Ureter (tissue), 1 donor: ENCODE data around the gene S100A13. TPM values are rescaled to one million over a fixed set of nuclear protein-coding genes. Genes with fewer than 3 reads are reported as not detected.
"Not testable (repeated sequence)": the region's sequence is repeated elsewhere in the genome, so short reads cannot be mapped to it uniquely, and the experiment has no call there.

Experiments
- DNase-seq: peaks from one replicate; pipeline ENCODE4 v3.0.0-alpha.2; 2020; ENCODE audit warnings: low spot score
- total RNA-seq: library from RNA; stranded (reverse); gene quantifications from one replicate; pipeline ENCODE4 v1.2.4, GENCODE V29; 2023
- donor health status: DM: yes; HTN: yes; CAD: no.

Gene S100A13
- total RNA-seq, 1 donor from 2014 or later = 71.6 TPM

DNA sequence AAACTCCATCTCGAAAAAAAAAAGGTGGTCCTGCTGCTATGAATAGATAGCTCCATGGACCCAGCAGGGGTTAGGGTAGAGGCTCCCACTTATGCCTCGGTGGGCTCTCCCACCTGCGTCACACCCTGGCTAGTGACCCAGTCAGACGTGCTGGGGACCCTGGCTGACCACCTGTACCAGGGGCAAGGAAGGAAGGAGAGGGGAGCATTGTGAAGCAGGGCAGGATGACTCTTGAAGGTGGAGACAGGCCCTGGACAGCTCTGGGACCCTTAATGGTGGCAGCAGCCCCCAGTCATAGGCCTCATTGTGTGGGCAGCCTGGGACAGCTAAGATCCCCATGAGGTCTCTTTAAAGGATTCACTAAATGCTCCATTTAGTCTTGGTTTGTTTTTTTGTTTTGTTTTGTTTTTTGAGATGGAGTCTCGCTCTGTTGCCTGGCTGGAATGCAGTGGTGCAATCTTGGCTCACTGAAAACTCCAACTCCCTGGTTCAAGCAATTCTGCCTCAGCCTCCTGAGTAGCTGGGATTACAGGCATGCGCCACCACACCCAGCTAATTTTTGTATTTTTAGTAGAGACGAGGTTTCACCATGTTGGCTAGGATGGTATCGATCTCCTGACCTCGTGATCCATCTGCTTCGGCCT lies 20.8 kb upstream of the S100A13 start:
- DNase-seq = no peak

GRCh38 chr1:153647346-153647714 lies 20.0 kb upstream of the S100A13 start:
- DNase-seq = no peak

GRCh38 chr1:153646672-153647345 lies 19.5 kb upstream of the S100A13 start:
- no peak for DNase-seq

DNA sequence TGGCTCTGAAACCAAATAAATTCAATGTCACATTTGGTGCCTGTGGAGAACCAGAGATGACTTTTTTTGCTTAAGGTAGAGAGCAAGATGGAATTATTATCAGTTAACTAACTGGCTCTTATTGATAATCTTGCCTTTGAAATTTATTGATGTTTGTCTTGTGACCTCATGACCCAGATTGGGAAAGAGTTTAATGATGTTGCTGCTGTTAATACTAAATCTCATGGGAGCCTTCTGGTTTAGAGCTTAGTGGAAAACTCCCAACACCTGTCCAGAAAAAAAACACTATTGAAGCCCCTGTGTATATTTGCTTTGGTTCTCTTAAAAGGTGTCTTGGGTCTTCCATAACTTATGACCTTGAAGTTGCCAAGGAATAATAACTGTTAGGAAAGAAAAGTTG lies 16.5 kb upstream of the S100A13 start:
- DNase-seq = no peak

GRCh38 chr1:153643100-153643499 lies 15.8 kb upstream of the S100A13 start:
- DNase-seq = no peak

DNA sequence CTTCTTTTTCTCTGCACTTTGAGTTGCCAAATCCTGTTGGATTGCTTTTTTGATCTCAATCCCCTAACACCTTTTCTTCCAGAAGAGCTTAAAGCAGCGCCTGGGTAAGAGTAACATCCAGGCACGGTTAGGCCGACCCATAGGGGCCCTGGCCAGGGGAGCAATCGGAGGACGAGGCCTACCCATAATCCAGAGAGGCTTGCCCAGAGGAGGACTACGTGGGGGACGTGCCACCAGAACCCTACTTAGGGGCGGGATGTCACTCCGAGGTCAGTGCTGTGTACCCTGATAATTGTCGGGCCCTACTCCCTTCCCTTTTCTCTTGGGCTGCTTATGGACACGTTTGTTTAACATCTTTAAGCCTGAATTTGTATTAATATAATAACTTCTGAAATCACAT lies 14.9 kb upstream of the S100A13 start:
- no peak for DNase-seq

DNA sequence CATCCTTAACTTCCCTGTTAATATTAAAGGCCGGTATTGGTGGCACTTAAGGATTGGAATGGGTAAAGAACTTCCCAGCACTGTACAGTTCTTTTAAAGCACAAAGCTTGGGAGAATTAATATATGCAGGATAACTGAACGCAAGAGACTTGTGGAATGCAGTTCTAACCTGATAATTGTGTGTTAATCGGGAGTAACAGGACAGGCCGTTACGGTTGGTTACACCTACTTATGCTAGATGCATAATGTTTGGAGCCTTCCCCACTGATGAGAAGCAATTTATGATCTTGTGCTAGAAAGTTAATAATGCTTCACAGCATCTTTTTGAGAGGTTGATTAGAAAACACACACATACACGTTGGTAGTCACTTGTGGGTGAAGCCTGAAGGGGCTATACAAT lies 13.6 kb upstream of the S100A13 start:
- no peak for DNase-seq

DNA sequence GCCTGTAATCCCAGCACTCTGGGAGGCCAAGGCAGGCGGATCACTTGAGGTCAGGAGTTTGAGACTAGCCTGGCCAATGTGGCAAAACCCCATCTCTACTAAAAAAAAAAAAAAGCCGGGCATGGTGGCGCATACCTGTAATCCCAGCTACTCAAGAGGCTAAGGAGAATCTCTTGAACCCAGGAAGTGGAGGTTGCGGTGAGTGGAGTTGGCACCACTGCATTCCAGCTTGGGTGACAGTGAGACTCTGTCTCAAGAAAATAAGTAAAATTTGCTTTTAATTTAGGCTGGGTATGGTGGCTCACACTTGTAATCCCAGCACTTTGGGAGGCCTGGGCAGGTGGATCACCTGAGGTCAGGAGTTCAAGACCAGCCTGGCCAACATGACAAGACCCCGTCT lies 12.9 kb upstream of the S100A13 start:
- DNase-seq = not testable (repeated sequence)

DNA sequence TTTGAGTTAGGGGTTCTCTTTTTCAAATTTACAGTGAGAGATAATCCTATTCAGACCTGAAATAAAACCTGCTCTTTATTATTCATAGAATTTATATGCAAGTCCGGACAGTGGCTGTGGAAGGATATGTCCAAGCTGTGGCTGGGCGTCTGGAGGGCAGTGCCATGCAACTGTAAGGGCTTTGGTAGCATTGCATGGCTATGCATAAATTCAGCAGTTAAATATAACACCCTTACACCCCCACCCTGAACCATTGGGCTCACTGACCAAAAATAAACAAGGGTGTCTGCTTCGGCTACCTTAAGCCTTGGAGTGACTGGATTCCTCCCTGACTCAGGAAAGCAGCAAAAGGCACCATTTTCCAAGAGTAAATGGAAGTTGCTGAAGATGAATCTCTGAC lies 12.0 kb upstream of the S100A13 start:
- no peak for DNase-seq

GRCh38 chr1:153638261-153638660 lies 11.0 kb upstream of the S100A13 start:
- no peak for DNase-seq

- no peak for DNase-seq
Observed at GRCh38 chr1:153636312-153636711, 9.0 kb upstream of the S100A13 start.

GRCh38 chr1:153635872-153636271 lies 8.6 kb upstream of the S100A13 start:
- DNase-seq = no peak

DNA sequence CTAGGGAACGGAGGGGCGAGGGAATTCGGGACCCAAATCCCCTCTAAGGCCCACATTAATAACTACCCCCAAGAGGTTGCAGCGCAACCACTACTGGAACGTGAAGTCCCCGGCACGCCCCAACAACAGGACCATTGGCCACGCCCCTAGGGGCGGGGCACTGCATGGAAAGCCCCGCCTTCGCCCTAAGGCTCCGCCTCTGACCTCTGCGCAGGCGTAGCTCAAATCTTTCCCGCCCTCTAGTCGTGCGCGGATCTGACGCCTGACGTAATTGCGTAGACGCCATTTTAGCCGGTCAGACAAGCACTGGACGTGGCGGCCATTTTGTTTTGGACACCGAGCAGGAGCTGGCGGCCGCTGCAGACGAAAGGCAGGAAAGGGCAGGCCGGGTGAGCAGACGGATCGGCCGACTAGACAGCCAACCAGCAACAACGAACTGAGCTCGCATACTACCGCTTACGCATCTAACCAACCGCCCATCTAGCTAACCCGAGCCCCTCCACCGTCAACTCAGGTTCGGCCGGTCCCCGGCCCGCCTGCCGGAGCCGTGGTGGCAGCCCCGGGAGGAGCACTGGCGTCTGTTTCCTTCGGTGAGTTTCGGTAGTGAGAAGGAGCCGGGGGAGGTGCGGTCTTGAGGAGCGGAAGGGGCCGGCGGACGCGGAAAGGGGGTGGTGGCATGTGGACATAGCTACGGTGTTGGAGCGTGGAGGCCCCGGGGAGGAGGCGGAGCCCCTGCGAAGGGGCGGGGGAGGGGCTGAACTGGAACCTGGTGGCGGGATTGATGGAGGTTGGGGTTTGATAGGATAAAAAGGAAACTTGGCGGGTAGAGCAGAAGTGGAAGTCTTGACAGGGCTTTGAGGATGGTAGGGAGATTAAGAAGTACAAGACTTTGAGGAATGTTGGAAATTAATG lies 6.7 kb upstream of the S100A13 start, which contains the start of gene CHTOP:
Gene CHTOP (plus strand): TSS at position 313 of the 912 bp plus-strand sequence. CDS start 2,523 bp downstream, outside the sequence.
- peak; percentile 98 for DNase-seq

DNA sequence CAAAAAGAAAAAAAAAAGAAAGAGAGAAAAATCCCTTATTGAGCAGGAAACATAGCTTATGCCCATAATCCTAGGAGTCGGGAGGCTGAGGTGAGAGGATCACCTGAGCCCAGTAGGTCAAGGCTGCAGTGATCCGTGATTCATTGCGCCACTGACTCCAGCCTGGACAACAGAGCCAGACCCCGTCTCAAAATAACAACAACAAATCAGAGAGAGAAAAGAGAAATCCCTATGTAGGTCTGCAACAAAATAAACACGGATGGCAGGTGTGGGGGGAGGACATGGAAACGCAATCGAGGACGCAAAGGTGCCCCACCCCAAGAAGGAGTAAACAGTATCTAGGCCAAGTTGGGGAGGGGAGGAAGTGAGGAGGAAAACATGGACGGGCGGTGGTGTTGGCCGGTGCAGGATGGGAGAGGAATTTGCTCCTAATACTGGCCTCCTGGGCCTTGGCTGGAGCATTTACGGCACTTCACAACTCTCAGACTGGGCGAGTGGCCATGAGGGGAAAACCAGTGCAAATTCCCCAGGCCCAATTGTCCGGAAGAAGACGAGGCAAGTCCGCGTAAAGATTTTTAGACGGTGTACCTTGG lies 6.0 kb upstream of the S100A13 start:
- no peak for DNase-seq

GRCh38 chr1:153631047-153632022 lies 4.0 kb upstream of the S100A13 start:
- DNase-seq = no peak

- no peak for DNase-seq
Observed at GRCh38 chr1:153630384-153630783, 3.1 kb upstream of the S100A13 start.

- no peak for DNase-seq
Observed at GRCh38 chr1:153629971-153630370, 2.7 kb upstream of the S100A13 start.

- no peak for DNase-seq
Observed at GRCh38 chr1:153629343-153629665, 2.0 kb upstream of the S100A13 start.

DNA sequence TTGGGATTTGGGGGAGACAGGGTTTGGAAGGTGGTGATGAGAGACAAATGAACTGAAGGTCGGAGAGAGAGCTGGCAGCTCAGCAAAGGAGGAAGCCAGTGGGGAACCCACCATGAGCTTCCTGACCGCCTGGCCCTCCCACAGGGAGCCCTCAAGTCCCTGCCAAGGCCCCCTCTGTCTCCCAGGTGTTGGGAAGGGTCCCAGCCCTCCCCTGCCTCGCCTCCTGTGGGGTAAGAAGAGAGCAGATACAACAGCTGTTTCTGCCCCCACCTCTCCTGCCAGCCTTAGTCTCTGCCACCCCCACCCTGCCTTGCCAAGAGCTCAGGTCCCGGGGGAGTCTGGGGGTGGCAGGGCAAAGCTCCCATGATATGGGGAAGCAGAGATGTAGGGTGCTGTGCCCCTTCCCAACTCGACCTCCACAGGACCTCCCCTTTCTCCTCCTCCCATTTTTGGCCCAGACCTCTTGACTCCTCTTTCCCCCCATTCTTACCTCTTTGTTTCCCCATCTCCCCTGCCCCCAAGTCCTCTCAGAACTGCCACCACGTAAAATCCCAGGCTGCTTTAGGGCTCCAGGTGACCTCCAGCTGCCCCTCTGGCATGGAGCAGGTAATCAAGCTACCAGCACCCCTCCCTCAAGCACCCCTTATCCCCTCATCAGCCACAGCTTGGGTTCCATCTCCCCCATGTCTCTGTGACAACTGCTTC lies 1.5 kb upstream of the S100A13 start:
- no peak for DNase-seq
